GM18907 (cell line): ENCODE results near the gene TTC21A.

Experiments used
- ATAC-seq: cut with Tn5 transposase; IDR thresholded peaks from one replicate; pipeline ENCODE4 v1.9.1; 2021; ENCODE audit warnings: mild to moderate bottlenecking, moderate library complexity; ENCODE audit not compliant: unreplicated experiment

The TTC21A gene

DNA sequence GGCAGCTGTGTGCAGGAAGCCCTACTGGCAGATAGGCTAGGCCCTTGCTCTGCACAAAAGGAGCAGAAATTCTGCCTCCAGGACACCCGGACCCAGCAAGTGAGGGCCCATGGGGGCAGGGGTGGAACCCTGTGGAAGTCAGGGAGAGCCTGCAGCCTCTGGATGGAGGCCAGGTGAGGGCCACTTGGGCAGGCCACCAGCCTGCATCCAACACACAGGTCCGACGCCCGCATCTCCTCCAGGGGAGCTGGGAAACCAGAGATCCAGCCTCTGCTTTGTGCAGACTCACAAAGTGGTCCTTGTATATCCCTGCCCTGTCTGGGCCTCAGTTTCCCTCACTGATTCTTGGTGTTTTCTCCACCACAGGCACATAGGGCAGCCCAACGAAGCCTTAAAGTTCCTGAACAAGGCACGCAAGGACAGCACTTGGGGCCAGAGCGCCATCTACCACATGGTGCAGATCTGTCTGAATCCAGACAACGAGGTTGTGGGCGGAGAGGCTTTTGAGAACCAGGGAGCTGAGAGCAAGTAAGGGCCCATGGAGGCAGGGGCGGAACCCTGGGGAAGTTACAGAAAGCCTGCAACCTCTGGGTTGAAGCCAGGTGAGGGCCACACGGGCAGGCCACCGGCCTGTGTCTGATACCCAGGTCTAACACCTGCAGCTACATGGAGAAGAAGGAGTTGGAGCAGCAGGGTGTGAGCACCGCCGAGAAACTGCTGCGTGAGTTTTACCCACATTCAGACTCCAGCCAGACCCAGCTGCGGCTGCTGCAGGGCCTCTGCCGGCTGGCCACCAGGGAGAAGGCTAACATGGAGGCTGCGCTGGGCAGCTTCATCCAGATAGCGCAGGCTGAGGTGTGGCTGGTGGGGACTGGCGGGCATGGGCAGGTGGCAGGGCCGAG, 29.3 kb downstream of the TTC21A start:
- no peak for ATAC-seq

- ATAC-seq: no peak
Observed at GRCh38 chr3:39137435-39137936, 30.0 kb downstream of the TTC21A start.

DNA sequence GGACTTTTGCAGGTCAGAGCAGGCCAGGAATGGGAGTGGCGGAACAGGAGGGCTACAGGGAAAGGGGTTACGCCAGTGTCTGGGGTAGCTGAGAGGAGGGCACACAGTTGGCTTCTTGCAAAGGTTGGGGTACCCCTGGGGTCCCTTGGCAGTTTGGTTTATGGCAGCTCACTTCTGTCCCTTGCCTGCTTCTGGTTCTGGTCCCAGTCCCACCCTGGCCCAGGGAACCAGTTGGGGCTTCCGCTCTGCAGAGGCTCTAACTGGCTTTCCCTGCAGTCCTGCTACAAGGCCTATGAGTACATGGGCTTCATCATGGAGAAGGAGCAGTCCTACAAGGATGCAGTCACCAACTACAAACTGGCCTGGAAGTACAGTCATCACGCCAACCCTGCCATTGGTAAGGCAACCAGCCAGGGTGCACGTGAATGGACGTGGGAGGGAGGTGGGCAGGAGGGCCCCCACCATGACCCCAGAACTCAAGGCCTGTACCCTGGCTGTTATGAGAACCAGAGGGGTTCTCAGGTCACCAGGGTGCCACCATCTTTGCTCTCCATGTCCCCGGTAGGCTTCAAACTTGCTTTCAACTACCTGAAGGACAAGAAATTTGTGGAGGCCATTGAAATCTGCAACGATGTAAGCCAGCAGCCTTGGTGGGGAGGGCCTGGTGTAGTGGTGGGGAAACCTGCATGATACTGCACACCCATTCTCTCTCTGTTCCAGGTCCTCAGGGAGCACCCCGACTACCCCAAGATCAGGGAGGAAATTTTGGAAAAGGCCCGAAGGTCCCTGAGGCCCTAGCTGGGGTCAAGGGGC, 30.7 kb downstream of the TTC21A start:
- no peak for ATAC-seq

GRCh38 chr3:39138804-39139415, 31.4 kb downstream of the TTC21A start:
- ATAC-seq: no peak

GRCh38 chr3:39139442-39139841, 32.0 kb downstream of the TTC21A start:
- no peak for ATAC-seq

DNA sequence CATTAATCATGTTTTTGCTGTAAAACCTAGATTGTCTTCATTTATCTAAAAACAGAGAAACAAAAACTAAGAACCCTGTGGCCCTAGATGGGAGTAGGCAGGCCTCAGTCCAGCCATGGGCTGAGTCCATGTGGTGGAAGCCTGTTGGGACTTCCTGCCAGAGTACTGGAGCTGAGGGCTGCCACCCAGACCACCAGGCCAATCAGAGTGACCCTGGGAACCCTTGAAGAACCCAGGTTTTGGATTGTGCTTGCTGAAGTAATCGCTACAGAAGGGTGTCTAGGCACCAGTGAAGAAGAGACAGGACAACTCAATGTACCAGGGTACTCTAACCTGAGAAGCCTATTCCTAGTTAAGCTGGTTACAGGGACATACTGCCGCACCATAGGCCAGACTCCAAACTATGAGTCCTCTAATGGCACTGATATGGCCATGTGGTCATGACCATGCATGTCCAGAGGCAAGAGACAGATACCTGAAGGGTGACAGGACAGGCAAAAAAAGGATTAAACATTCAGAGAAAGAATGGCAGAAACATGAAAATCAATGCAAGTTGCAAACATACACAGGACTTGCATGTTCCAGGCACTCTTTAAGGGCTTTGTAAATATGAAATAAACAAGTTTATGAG, 33.0 kb downstream of the TTC21A start:
- ATAC-seq: no peak

GRCh38 chr3:39141171-39141995, 33.9 kb downstream of the TTC21A start:
- ATAC-seq: no peak

DNA sequence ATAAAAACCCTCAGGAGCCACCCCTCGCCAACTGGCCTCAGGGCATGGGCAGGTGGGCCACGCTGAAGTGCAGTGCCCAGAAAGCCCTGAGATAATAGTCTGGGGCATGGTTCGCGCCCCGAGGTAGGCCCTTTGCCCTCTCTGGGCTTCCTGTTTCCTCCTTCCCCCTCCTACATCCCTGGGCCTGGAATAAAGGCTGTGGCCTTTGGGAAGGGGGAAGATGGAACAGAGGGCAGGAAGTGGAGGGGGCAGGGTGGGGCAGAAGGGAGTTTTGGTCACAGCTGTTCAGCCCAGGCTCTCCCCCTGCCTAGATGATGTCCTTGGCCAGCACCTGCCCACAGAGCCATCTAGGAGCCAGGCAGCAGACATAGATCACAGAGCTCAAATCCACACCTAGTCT, 34.6 kb downstream of the TTC21A start:
- ATAC-seq: no peak

DNA sequence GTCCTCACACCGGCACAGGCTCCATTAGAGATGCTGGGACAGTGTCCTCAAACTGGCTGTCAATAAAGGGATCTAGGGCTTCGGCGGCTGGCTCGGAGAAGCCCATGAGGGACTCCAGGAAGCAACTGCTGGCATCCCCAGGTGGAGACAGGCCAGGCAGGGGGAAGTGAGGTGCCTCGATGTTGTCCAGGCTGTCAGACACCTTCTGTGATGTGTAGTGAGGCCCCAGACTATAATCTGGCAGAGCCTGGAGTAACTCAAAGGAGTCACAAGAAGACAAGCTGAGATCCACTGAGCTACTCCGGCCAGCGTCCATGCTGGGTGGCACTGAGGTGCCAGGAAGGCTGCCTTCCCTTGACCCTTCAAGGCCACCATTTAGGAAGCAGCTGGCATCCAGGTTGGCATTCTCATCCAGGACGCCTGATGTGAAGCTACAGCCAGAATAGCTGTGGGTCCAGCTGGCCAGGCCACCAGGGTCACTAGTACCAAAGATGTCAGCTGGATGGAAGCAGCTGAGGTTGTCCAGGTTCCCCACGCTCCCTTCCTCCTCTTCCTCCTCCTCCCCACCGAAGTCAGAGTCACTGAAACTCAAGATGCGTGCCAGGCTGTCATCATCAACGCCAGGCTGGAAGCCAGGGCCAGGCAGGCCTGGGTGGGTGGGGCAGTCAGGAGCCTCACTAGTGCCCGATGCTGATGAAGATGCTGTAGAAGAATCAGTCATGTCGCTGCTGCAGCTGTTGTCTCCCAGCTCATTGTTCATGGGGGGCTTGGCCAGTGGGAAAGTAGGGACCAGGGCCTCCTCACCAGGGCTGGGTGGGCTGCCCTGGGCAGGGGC, 35.8 kb downstream of the TTC21A start:
- ATAC-seq: no peak

DNA sequence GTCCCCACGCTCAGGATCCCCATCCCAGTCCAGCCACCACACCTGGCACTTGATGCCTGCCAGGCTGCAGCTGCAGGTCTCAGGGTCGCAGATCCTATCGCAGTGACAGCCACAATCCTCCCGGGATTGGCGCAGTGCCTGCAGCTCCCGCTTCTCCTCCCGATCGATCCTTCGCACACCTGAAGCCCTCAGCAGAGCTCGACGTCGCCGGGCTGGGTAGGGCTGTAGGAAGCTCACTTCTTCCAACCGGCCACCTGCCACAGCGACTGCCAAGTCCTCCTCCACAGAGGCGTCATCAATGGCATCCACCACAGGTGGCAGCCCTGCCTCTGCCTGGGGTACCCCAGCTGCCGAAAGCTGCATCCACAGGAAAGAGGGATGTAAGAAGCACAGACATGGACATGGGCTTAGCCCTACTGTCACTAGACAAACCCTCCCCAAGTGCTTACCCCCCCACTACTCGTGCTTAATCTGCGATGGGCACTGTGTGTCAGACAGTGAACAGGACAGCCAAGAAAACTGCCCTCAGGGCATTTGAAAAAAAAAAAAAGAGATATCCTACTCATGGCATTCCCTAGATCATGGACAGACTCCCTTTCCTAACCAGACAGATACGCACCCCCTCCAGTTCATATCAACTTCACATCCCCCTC, 36.7 kb downstream of the TTC21A start:
- no peak for ATAC-seq

GRCh38 chr3:39144748-39145380, 37.4 kb downstream of the TTC21A start:
- no peak for ATAC-seq

GRCh38 chr3:39146083-39146501, 38.6 kb downstream of the TTC21A start:
- ATAC-seq: no peak

DNA sequence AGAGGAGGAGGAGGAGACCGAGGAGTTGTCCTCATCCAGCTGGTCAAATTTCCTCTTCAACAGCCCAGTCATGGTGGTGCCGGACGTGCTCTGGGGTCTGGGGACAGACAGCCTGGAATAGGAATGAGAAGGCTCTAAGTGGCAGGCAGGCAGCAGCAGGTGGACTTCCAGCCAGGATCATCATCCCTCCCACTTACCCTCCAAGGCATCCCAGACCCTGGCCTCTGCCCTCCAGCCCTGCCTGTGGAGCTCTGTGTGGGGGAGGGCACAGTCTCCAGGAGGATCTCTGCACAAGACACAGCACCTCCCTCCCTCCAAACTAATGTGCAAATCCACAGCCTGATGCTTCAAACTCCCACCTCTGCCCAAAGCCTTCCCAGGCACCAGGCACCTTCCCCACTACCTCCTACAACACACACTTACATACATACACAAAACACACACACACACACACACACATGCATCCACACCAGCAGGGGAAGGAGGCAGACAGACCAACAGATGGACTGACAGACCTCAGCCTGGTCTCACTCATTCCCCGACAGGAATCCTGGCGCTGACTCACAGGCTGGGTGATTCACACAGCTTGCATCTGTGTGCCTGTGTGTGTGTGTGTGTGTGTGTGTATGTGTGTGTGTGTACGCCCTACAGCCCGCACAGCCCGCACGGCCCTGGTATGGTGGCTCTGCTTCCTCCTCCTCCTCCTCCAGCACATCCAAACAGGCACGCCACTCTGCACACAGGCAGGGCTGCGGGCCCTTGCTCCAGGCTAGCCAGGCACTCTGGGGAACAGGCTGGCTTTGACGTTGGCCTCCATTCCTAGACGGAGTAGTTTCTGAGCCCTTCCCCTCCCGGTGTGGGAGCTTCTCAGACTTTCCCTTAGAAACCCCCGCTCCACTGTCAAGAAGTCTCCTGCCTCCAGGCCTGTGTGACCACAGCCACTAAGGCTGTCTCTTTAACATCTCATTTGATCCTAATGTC, 39.4 kb downstream of the TTC21A start:
- peak; percentile 6 for ATAC-seq

GRCh38 chr3:39147711-39148434, 40.4 kb downstream of the TTC21A start:
- ATAC-seq: peak; percentile 46

DNA sequence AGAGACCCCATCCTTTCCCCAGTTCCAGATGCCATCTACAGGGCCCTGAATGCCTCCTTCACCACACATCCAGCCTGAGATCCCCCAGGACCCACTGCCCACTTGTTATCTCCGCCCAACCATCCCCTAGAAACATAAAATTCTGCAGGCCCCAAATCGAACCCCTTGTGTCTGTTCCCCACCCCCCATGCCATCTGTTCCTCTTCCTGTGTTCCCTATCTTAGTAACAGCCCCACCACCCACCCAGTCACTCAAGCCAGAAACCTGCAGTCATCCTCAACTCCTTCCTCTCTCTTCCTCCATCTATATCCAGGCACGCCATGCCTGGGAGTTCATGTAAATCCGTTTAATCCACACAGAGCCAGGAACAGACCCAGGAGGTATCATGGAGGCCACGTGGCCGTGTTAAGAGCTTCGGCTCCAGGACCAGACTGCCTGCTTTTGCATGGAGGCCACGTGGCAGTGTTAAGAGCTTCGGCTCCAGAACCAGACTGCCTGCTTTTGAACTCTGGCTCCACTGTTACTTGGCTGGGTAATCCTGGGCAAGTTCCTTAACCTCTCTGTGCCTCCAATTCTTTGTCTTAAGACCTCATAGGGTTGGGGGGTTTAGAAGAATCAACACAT, 41.1 kb downstream of the TTC21A start:
- ATAC-seq: no peak

GRCh38 chr3:39149059-39149455, 41.6 kb downstream of the TTC21A start:
- ATAC-seq: no peak
